Measurements from ENCODE around the gene MED15. TPM values are rescaled to one million over a fixed set of nuclear protein-coding genes. Genes with fewer than 3 reads are reported as not detected.

Gene MED15
- total and polyA plus RNA-seq, 10 of the 15 experiments (the other 5 are each of a cell fraction or from before 2014, with no cell fraction given): 1.4 to 75.2 (median 26.9) TPM

- H3K9ac ChIP-seq (ENCODE audit: control insufficient read depth, insufficient read depth, low read length): no peak overlapping the region
- peaks cover 14% of the 10 kb centered on the region for H3K4me1 ChIP-seq (ENCODE audit: control insufficient read depth, insufficient read depth, low read length)
- no peaks in the 10 kb centered on the region for H3K9me3 ChIP-seq (replicated peaks; ENCODE audit: control insufficient read depth, insufficient read depth, low read length)
- intact Hi-C loops (cut with micrococcal nuclease; ENCODE audit: unreplicated experiment): loop anchor here (10.0 kb wide), 1 partner anchor 152 kb away; no protein-coding TSS in a partner anchor
- no TSS peak for BruUV-seq (replicated peaks)
- POLR2A ChIA-PET: no interaction called here
- DNase-seq (ENCODE audit: low read depth, low spot score) (no peak), ATAC-seq (no peak), FAIRE-seq (no peak)
- in situ Hi-C loops (cut with MboI): no loop called here
- no peak overlapping the region for H2AFZ ChIP-seq (ENCODE audit: control insufficient read depth, low read depth, low read length)
- TF ChIP-seq ZNF24 (IDR thresholded peaks at IDR 0.05): no peak
- TF ChIP-seq CHD4 (IDR thresholded peaks at IDR 0.05): no peak
- TF ChIP-seq IKZF2 (IDR thresholded peaks at IDR 0.05): no peak
- TF ChIP-seq HDAC6 (IDR thresholded peaks at IDR 0.05; ENCODE audit: unreplicated experiment): no peak
- TF ChIP-seq SUPT20H (IDR thresholded peaks at IDR 0.05; ENCODE audit: borderline replicate concordance, control insufficient read depth, low read depth, low read length): no peak
- TF ChIP-seq JUND (IDR thresholded peaks at IDR 0.05; ENCODE audit: low read depth, low read length): no peak
- no peak for TF ChIP-seq GABPA (IDR thresholded peaks at IDR 0.05; ENCODE audit: low read depth)
- TF ChIP-seq MYB (IDR thresholded peaks at IDR 0.05; ENCODE audit: borderline replicate concordance, low read depth, low read length): no peak
- TF ChIP-seq, protein P1, sequence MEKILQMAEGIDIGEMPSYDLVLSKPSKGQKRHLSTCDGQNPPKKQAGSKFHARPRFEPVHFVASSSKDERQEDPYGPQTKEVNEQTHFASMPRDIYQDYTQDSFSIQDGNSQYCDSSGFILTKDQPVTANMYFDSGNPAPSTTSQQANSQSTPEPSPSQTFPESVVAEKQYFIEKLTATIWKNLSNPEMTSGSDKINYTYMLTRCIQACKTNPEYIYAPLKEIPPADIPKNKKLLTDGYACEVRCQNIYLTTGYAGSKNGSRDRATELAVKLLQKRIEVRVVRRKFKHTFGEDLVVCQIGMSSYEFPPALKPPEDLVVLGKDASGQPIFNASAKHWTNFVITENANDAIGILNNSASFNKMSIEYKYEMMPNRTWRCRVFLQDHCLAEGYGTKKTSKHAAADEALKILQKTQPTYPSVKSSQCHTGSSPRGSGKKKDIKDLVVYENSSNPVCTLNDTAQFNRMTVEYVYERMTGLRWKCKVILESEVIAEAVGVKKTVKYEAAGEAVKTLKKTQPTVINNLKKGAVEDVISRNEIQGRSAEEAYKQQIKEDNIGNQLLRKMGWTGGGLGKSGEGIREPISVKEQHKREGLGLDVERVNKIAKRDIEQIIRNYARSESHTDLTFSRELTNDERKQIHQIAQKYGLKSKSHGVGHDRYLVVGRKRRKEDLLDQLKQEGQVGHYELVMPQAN (conservative IDR thresholded peaks at IDR 0.05): no peak
- TF ChIP-seq TCF3 (IDR thresholded peaks at IDR 0.05; ENCODE audit: borderline replicate concordance, insufficient read depth, low read depth, low read length): no peak
- no peak for TF ChIP-seq SRF (IDR thresholded peaks at IDR 0.05; ENCODE audit: low read depth in 2 of 2, low read length in 2 of 2)
- no peak for TF ChIP-seq POLR2AphosphoS2 (IDR thresholded peaks at IDR 0.05; ENCODE audit: low read depth, low read length)
- TF ChIP-seq, protein P2, sequence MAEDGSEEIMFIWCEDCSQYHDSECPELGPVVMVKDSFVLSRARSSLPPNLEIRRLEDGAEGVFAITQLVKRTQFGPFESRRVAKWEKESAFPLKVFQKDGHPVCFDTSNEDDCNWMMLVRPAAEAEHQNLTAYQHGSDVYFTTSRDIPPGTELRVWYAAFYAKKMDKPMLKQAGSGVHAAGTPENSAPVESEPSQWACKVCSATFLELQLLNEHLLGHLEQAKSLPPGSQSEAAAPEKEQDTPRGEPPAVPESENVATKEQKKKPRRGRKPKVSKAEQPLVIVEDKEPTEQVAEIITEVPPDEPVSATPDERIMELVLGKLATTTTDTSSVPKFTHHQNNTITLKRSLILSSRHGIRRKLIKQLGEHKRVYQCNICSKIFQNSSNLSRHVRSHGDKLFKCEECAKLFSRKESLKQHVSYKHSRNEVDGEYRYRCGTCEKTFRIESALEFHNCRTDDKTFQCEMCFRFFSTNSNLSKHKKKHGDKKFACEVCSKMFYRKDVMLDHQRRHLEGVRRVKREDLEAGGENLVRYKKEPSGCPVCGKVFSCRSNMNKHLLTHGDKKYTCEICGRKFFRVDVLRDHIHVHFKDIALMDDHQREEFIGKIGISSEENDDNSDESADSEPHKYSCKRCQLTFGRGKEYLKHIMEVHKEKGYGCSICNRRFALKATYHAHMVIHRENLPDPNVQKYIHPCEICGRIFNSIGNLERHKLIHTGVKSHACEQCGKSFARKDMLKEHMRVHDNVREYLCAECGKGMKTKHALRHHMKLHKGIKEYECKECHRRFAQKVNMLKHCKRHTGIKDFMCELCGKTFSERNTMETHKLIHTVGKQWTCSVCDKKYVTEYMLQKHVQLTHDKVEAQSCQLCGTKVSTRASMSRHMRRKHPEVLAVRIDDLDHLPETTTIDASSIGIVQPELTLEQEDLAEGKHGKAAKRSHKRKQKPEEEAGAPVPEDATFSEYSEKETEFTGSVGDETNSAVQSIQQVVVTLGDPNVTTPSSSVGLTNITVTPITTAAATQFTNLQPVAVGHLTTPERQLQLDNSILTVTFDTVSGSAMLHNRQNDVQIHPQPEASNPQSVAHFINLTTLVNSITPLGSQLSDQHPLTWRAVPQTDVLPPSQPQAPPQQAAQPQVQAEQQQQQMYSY (CRISPR knock-in tag; IDR thresholded peaks at IDR 0.05): no peak
- TF ChIP-seq WRNIP1 (IDR thresholded peaks at IDR 0.05; ENCODE audit: borderline replicate concordance, low read depth, low read length): no peak
- H3K79me2 ChIP-seq (ENCODE audit: control insufficient read depth, insufficient read depth, low read length): no peaks in the 10 kb centered on the region
- H3K27ac ChIP-seq (ENCODE audit: control insufficient read depth, insufficient read depth): no peak overlapping the region
- WGBS (ENCODE audit: insufficient coverage, insufficient replicate concordance, low lambda C conversion rate, missing lambda C conversion rate): 90% methylated on average over 14 of the region's 14 CpGs
- H3K4me3 ChIP-seq: no peak overlapping the region
- H4K20me1 ChIP-seq (ENCODE audit: control insufficient read depth, insufficient read depth): no peaks in the 10 kb centered on the region; the same call in none of the 2 replicates
- SMC1A ChIA-PET (ENCODE audit: uncharacterized antibody, unreplicated experiment): no interaction called here
- no peaks in the 10 kb centered on the region for H3K27me3 ChIP-seq (replicated peaks in 1 of 2; ENCODE audit: control insufficient read depth in 2 of 2, insufficient read depth in 2 of 2, low read length in 1 of 2)
- CTCF ChIA-PET: interaction anchor here (2.5 to 4.2 kb wide), 2 partner anchors 17 to 176 kb away, joined by 11 to 16 read pairs; no protein-coding TSS in a partner anchor
- RAD21 ChIA-PET (ENCODE audit: unreplicated experiment): no interaction called here
- no peak overlapping the region for H3K4me2 ChIP-seq (ENCODE audit: control insufficient read depth, insufficient read depth)
- peaks cover 33 to 53% of the 10 kb centered on the region in 2 experiments for H3K36me3 ChIP-seq (ENCODE audit: control insufficient read depth in 2 of 2, insufficient read depth in 2 of 2, low read length in 1 of 2)
Measured at GRCh38 chr22:20566420-20567260, 59.2 kb downstream of the MED15 start.

Measured in GM12878 (cell line).